Fibroblast of skin of scalp (primary cell): ENCODE data around the gene HDAC4.

Experiments used
- DNase-seq: peaks from one replicate; pipeline ENCODE4 v3.0.0-alpha.2; 2013

HDAC4 gene

GRCh38 chr2:239265681-239266433 is 135.0 kb downstream of the HDAC4 start:
- DNase-seq, result no peak

- DNase-seq, result peak; percentile 79
Measured at GRCh38 chr2:239264838-239265651, 135.8 kb downstream of the HDAC4 start.

GRCh38 chr2:239264492-239264837 is 136.4 kb downstream of the HDAC4 start:
- peak; percentile 75 for DNase-seq

- no peak for DNase-seq
Measured at GRCh38 chr2:239263669-239264491, 136.9 kb downstream of the HDAC4 start.

- DNase-seq, result no peak
Measured at GRCh38 chr2:239263231-239263630, 137.6 kb downstream of the HDAC4 start.

GRCh38 chr2:239262484-239263230 is 138.2 kb downstream of the HDAC4 start:
- no peak for DNase-seq

GRCh38 chr2:239261796-239262483 is 138.9 kb downstream of the HDAC4 start:
- DNase-seq, result peak; percentile 19

GRCh38 chr2:239261356-239261755 is 139.5 kb downstream of the HDAC4 start:
- DNase-seq, result no peak

- DNase-seq, result no peak
Measured at GRCh38 chr2:239260546-239261327, 140.1 kb downstream of the HDAC4 start.

- no peak for DNase-seq
Measured at GRCh38 chr2:239259603-239260298, 141.1 kb downstream of the HDAC4 start.

- DNase-seq, result no peak
Measured at GRCh38 chr2:239259173-239259572, 141.6 kb downstream of the HDAC4 start.

GRCh38 chr2:239258248-239258647 is 142.6 kb downstream of the HDAC4 start:
- no peak for DNase-seq

GRCh38 chr2:239257511-239257937 is 143.3 kb downstream of the HDAC4 start:
- peak; percentile 88 for DNase-seq

- DNase-seq, result no peak
Measured at GRCh38 chr2:239256350-239256743, 144.5 kb downstream of the HDAC4 start.

- no peak for DNase-seq
Measured at GRCh38 chr2:239255628-239256349, 145.0 kb downstream of the HDAC4 start.

GRCh38 chr2:239255218-239255617 is 145.6 kb downstream of the HDAC4 start:
- no peak for DNase-seq

- peak; percentile 32 for DNase-seq
Measured at GRCh38 chr2:239253701-239254436, 147.0 kb downstream of the HDAC4 start.

- no peak for DNase-seq
Measured at GRCh38 chr2:239253264-239253663, 147.6 kb downstream of the HDAC4 start.

GRCh38 chr2:239252801-239253200 is 148.0 kb downstream of the HDAC4 start:
- DNase-seq, result peak; percentile 47
